ENCODE measurements around the gene TMEM221. TPM values are rescaled to one million over a fixed set of nuclear protein-coding genes. Genes with fewer than 3 reads are reported as not detected.
A peak's percentile ranks its signal among the peaks of the same experiment; 100 is the strongest.

Gene TMEM221
- total and polyA plus RNA-seq, 2 donors from 2014 or later: 0.13 TPM; not detected in 1

GRCh38 chr19:17421942-17422341 is 26.5 kb downstream of the TMEM221 start:
- no peak for DNase-seq
- H3K27me3 ChIP-seq (ENCODE audit: control insufficient read depth, insufficient read depth, low read length): no peaks in the 10 kb centered on the region
- H3K4me1 ChIP-seq (ENCODE audit: control insufficient read depth in 2 of 3, insufficient read depth in 2 of 3, low read depth in 1 of 3, low read length in 3 of 3): peaks cover 0 to 10% (median 3%) of the 10 kb centered on the region in 3 donors
- TF ChIP-seq, protein P1, sequence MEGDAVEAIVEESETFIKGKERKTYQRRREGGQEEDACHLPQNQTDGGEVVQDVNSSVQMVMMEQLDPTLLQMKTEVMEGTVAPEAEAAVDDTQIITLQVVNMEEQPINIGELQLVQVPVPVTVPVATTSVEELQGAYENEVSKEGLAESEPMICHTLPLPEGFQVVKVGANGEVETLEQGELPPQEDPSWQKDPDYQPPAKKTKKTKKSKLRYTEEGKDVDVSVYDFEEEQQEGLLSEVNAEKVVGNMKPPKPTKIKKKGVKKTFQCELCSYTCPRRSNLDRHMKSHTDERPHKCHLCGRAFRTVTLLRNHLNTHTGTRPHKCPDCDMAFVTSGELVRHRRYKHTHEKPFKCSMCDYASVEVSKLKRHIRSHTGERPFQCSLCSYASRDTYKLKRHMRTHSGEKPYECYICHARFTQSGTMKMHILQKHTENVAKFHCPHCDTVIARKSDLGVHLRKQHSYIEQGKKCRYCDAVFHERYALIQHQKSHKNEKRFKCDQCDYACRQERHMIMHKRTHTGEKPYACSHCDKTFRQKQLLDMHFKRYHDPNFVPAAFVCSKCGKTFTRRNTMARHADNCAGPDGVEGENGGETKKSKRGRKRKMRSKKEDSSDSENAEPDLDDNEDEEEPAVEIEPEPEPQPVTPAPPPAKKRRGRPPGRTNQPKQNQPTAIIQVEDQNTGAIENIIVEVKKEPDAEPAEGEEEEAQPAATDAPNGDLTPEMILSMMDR (IDR thresholded peaks at IDR 0.05; ENCODE audit: borderline replicate concordance, extremely low read depth, insufficient read depth): no peak
- FAIRE-seq: no peak
- H3K9ac ChIP-seq (ENCODE audit: low read length in 3 of 3): no peak overlapping the region
- intact Hi-C loops (cut with DNase I): no loop called here
- no peak overlapping the region for H3K4me3 ChIP-seq (ENCODE audit: low read length in 3 of 3)
- H3K36me3 ChIP-seq (ENCODE audit: control insufficient read depth in 2 of 3, insufficient read depth in 3 of 3, low read length in 3 of 3): no peaks in the 10 kb centered on the region
- no peak overlapping the region for H3K27ac ChIP-seq (ENCODE audit: low read depth in 2 of 2, low read length in 2 of 2)
- no peaks in the 10 kb centered on the region for H3K9me3 ChIP-seq (ENCODE audit: control insufficient read depth in 2 of 3, insufficient read depth in 1 of 3, low read length in 3 of 3)

GRCh38 chr19:17420475-17420924 is 28.0 kb downstream of the TMEM221 start:
- Histone ChIP-seq H3K4me1 (ENCODE audit: control insufficient read depth in 2 of 3, insufficient read depth in 2 of 3, low read depth in 1 of 3, low read length in 3 of 3) (peaks cover 0 to 10% (median 3%) of the 10 kb centered on the region in 3 donors), H3K9ac (ENCODE audit: low read length in 3 of 3) (peak overlapping the region; percentile 29 to 71 (median 38)), H3K4me3 (ENCODE audit: low read length in 3 of 3) (peak overlapping the region; percentile 73 to 85 (median 84)), H3K9me3 (ENCODE audit: control insufficient read depth in 2 of 3, insufficient read depth in 1 of 3, low read length in 3 of 3) (no peaks in the 10 kb centered on the region), H3K27ac (ENCODE audit: low read depth in 2 of 2, low read length in 2 of 2) (peak overlapping the region in 1 of 2 donors; percentile 23), H3K27me3 (ENCODE audit: control insufficient read depth, insufficient read depth, low read length) (no peaks in the 10 kb centered on the region), H3K36me3 (ENCODE audit: control insufficient read depth in 2 of 3, insufficient read depth in 3 of 3, low read length in 3 of 3) (no peaks in the 10 kb centered on the region)
- intact Hi-C loops (cut with DNase I): no loop called here
- TF ChIP-seq, protein P1 (IDR thresholded peaks at IDR 0.05; ENCODE audit: borderline replicate concordance, extremely low read depth, insufficient read depth): no peak
- DNase-seq (peak; percentile 78 to 87 (median 85)), FAIRE-seq (no peak)

GRCh38 chr19:17419621-17420474 is 28.6 kb downstream of the TMEM221 start, which contains the start of gene MVB12A:
MVB12A (plus strand) TSS chr19:17420047; CDS start chr19:17420136, 89 bp downstream.
- TF ChIP-seq, protein P1 (IDR thresholded peaks at IDR 0.05; ENCODE audit: borderline replicate concordance, extremely low read depth, insufficient read depth): peak; percentile 9
- FAIRE-seq: peak; percentile 63
- intact Hi-C loops (cut with DNase I): no loop called here

More at GRCh38 chr19:17419621-17420474, 28.6 kb downstream of the TMEM221 start, which contains the start of gene MVB12A:
- peak within 1 kb of the TSS; percentile 59 to 63 for H3K27ac ChIP-seq (ENCODE audit: low read depth in 2 of 2, low read length in 2 of 2)
- DNase-seq: peak; percentile 99 to 100 (median 99)
- H3K4me3 ChIP-seq (ENCODE audit: low read length in 3 of 3): peak within 1 kb of the TSS; percentile 73 to 85 (median 84)
- no peaks in the 10 kb centered on the region for H3K27me3 ChIP-seq (ENCODE audit: control insufficient read depth, insufficient read depth, low read length)
- no peaks in the 10 kb centered on the region for H3K9me3 ChIP-seq (ENCODE audit: control insufficient read depth in 2 of 3, insufficient read depth in 1 of 3, low read length in 3 of 3)
- peaks cover 0 to 10% (median 3%) of the 10 kb centered on the region in 3 donors for H3K4me1 ChIP-seq (ENCODE audit: control insufficient read depth in 2 of 3, insufficient read depth in 2 of 3, low read depth in 1 of 3, low read length in 3 of 3)
- peak within 1 kb of the TSS; percentile 29 to 71 (median 44) for H3K9ac ChIP-seq (ENCODE audit: low read length in 3 of 3)
- no peaks in the 10 kb centered on the region for H3K36me3 ChIP-seq (ENCODE audit: control insufficient read depth in 2 of 3, insufficient read depth in 3 of 3, low read length in 3 of 3)
